HG03432 (cell line): ENCODE measurements around the gene APOBEC3H.

ENCODE experiments used
- ATAC-seq: cut with Tn5 transposase; IDR thresholded peaks from one replicate; pipeline ENCODE4 v1.9.1; 2021; ENCODE audit warnings: mild to moderate bottlenecking, moderate library complexity; ENCODE audit not compliant: unreplicated experiment

The APOBEC3H gene

DNA sequence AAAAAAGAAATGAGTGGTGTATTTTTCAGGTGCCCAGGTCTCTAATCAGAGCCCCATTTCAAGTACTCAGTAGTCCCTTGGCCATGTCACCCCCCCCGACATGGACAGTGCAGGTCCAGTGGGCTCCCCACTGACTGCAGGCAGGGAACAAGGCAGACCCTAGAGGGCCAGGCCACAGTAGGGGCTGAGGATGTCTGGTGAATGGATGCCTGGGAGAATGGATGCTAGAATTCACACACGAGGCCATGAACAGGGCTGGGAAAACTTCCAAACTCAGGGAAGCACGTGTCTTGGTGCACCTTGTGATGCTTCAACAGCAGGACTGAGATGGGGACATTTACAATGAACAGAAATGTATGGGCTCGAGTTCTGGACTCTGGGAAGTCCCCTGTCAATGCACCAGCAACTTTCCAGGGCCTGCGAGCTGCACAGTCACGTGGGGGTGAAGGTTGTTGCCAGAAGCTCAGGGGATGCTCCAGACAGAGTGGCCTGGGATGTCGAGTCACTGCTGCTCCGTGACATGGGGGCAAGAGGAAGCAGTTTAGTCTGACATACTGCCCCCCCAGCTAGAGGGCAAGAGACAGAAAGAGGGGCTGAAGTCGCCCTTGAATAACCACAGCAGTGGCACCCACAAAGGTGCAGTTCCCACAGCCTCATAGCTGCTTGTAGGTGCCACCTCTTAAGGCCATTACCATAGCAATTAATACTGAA lies 16.8 kb upstream of the APOBEC3H start:
- no peak for ATAC-seq

DNA sequence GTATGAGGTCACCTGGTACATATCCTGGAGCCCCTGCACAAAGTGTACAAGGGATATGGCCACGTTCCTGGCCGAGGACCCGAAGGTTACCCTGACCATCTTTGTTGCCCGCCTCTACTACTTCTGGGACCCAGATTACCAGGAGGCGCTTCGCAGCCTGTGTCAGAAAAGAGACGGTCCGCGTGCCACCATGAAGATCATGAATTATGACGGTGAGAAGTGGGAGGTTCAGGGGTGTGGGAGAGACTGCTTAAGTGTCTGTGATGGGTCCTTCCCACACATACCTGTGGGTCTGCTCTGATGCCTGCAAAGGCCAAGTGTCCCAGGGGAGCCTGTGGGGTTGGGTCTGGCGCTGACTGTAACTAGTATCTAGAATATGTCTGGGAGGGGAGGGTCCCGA lies 16.0 kb upstream of the APOBEC3H start:
- no peak for ATAC-seq

DNA sequence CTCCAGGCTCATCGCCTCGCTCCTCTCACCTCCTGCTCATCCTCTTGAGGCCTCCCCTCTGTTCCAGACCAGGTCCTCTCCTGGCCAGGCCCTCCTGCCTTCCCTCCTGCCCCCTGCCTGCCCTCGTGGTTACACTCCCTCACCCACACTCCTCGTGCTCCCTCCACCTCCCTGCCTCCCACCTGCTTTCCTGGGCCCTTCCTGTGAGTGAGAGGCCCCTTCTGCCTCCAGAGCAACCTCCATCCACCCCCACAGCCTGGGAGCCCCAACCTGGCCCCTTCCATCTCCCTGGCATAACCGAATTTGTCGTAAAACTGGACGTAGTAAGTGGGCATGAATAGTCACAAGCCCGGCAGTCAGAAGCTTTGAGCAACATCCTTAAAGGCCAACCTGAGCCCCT lies 15.4 kb upstream of the APOBEC3H start:
- no peak for ATAC-seq

DNA sequence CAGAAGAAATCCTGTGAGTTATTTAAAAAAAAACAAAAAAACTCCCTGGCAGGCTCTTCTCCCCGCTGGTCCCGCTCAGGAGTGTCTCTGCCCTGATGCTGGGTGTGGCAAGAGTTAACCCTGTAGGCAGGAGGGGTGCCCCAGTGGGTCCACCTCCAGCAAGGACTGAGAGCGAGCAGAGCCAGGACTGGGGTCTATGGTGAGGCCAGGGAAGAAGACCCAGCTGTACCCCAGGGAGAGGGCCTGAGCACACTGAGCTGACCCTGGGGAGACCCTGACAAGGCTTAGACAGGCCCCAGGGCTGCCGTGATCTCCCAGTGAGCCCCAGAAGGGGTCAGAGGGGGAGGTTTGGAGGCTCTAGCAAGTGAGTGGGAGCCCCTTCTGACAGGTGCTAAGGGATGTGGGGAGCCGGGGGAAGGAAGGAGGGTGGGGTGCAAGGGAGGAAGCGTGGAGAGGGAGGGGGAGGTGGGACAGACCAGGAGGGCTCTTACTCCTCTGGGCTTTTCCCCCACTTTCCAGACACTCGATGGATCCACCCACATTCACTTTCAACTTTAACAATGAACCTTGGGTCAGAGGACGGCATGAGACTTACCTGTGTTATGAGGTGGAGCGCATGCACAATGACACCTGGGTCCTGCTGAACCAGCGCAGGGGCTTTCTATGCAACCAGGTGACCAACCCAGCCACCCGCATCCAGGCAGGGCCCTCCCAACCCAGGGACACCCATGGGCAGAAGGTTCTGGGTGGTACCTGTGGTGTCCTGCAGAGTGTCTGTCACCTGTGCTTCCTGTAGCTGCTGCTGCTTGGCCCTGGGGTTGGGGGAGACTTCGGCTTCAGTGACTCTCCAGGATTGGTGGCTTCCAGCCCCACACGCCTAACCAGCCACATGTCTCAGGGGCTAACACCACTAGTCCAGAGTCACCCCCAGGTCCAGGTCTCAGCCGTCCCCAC lies 13.6 kb upstream of the APOBEC3H start:
- ATAC-seq: no peak

DNA sequence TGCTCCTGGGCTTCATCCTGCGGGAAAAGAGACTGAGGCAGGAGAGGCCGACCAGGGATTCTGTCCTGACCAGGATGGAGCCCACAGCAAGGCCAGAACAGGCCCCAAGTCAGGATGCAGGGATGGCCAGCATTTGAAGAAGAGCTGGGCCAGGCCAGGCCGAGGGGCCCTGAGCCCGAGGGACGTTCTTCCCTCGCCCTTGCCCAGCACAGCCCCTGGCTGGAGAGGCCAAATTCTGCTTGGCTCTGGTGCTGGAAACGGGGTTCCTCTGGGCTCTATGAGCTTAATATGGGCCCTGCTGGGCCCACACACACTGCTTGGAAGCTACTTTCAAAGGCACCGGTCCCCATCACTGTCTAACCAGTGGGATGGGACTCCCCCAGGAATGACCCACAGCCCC lies 12.4 kb upstream of the APOBEC3H start:
- no peak for ATAC-seq

DNA sequence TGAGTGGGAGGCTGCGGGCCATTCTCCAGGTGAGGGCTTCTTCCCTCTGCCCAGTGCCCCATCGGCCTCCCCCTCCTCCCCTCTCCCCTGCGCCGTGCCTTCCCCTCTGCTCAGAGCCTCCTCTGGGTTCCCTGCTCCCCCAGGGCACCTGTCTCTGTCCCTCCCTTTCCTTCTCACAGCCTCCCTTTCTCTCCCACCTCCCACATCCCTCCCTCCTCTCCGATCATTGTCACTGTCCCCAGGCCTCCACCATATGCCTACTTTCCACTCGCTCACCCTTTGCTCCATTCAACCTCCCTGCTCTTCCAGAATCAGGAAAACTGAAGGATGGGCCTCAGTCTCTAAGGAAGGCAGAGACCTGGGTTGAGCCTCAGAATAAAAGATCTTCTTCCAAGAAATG lies 9.9 kb upstream of the APOBEC3H start:
- ATAC-seq: no peak

DNA sequence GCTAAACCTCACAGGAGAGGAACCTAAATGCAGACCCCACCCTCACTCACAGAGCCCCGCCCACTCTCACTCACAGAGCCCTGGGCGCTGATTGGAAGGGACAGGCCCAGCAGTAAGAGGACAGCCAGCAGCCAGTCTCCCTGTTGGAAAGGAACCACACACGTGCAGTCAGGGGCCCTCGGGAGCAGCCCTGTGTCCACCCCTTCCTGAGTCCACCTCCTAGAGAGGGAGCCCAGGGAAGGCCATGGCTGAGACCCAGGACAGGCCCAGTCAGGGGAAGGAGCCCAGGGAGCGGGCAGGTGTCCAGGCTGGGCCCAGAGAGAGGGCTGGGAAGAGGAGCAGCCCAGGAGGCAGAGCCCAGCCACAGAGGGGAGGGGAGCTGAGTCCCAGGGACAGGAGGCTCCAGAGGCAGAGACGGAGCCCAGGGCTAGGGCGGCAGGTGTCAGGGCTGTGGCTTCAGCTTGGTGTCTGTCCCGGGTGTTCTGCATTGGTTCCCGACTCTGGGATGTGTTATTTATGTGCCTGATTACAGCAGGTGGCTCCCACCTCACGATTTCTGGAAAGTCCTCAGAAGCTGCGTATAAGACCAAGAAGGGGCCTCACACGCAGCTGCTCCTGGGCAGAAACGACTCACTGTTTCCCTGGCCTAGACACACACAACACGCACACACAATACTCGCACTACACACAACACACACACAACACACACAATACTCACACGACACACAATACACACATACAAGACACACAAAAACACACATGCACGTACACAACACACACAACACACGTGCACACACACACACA lies 9.0 kb upstream of the APOBEC3H start:
- ATAC-seq: no peak

DNA sequence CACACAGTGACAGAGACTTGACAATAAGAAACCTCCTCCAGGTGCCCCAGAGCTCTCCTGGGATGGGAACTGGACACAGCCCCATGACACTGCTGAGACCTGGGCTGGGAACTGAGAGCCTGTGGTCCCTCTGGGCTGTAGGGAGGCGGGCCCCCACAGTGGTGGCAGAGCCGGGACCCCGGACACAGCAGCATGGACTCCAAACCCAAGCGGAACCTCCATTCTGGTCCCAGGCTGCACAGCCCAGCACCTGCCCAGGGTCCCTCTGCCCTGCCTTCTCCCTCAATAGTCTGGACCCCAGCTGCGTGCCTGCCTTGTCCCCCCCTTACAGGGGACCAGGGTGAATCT lies 8.4 kb upstream of the APOBEC3H start:
- no peak for ATAC-seq

DNA sequence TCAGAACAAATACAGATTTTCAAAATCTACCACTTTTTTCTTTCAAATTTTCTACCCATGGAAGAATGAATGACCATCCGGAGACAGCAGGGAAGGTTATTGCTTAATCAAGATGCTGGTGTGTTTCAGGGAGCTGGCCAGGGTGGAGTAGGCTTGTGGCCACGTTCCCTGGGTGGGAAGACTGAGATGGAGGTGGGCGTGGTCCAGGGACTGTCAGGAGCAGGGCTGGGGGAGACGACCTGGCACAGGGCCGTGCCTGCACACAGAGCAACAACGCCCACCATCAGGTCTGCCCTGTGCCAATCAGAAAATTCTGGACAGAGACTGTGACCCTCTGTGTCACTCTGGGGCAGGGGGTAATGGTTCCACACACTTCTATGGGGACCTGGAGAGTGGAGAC lies 7.1 kb upstream of the APOBEC3H start:
- ATAC-seq: no peak

DNA sequence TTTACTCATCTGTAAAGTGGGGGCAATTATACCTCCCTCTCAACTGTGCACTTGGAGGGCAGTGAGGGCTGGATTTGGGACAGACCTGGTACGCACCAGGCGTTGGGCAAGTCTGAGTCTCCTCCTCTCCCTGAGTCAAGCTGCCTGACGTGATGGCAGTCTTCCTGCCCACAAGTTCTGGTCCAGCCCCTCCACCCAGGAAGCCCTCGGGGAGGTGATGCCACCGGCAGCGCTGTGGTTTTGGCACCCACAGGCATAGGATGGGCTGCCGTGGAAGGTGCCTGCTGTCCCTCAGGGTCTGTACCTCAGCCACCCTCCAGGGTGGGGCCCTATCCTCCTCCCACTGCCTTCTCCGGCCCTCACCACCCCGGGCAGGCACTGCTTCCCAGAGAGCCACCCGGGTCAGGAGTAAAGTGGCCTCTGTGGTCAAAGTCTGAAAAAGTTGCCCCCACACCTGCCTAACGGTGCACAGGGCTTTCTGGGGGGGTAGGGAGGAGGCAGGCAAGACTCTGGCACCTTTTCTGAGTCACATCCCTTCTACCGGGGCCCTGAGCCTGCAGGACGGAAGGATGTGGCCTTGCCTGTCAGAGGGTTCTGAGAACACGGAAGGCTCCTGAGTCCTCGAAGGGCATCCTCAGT lies 6.5 kb upstream of the APOBEC3H start:
- no peak for ATAC-seq

DNA sequence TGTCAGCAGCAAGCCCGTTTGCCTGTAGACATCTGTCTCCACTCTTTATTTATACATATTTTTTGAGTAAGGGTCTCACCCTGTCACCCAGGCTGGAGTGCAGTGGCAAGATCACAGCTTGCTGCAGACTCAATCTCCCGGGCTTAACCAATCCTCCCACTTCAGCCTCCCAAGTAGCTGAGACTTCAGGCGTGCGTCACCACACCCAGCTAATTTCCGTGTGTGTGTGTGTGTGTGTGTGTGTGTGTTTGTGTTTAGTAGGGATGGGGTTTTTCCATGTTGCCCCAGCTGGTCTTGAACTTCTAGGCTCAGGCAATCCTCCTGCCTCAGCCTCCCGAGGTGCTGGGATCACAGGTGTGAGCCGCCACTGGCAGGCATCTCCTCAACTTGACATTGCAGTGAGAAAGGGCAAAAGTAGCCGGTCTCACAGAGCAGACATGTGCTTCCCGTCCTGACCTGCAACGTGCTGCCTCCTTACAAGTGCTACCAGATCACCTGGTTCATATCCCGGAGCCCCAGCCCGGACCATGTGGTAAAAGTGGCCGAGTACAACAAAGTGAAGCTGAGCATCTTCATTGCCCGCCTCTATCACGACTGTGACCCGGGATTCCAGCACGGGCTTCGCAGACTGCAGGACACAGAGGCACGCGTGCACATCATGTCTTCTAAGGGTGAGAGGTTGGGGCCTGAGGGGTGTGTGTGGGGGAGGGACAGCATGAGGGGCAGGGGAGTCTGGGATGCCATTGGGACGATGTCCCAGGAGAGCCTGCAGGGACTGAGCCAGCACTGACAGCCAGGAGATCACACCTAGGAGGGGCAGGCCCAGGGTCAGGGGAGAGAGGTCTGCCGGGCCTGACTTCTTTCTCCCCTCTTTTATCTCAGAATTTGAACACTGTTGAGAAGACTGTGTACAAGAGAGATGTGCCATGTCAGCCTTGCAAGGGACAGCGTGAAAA lies 5.6 kb upstream of the APOBEC3H start:
- ATAC-seq: no peak

DNA sequence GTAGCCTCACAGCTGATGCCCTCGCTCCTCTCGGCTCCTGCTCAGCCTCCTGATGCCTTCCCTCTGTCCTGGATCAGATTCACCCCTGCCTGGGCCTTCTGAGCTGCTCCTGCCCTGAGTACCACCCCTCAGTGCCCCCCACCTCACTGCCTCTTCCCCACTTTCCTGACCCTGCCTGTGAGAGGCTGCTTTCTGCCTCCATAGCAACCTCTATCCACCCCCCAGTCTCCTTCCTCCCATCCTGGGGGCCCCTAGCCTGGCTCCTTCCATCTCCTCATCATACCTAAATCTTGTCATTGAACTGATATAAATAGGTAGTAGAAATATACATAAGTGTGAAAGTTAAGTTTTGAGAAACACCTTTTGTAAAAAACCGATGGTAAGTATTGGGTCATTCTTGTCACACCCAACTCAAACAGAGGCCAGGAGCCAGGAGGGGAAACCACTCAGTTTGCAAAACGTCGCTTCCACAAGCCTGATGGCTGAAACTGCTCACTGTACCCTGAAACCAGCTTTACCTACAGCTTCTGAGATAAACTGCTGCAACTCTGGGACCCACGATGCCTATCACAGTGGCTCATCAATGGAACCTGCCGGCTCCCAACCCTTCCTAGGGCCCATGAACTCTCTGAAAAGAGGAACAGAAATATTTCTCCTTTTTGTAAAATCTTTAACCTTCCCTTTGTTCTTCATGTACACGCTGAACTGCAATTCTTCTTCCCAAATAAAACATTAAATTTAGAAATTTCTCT lies 4.8 kb upstream of the APOBEC3H start:
- ATAC-seq: no peak

DNA sequence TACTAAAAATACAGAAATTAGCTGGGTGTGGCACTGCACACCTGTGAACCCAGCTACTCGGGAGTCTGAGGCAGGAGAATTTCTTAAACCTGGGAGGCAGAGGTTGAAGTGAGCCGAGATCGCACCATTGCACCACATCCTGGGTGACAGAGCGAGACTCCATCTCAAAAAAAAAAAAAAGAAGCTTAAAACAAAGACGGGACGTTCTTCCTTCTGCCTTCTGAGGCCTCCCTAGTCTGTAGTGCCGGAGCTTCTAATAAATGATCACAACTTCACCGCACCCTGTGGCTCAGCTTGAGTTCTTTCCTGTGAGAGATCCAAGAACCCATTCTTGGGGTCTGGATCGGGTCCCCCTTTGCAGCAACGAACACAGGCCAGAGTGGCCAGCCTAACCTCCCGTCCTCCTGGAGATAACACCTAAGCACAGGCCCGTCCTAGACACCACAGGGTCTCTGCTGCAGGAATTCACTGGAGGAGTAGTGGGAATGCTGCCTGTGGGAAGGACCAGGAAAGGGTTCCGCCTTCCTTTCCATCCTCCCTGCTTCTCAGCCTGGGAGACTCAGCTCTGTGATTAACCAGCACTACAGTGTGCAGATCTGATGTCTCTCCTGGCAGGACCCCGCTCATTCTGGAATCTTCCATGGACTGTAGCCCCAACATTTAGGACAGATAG lies 2.2 kb upstream of the APOBEC3H start:
- ATAC-seq: no peak

DNA sequence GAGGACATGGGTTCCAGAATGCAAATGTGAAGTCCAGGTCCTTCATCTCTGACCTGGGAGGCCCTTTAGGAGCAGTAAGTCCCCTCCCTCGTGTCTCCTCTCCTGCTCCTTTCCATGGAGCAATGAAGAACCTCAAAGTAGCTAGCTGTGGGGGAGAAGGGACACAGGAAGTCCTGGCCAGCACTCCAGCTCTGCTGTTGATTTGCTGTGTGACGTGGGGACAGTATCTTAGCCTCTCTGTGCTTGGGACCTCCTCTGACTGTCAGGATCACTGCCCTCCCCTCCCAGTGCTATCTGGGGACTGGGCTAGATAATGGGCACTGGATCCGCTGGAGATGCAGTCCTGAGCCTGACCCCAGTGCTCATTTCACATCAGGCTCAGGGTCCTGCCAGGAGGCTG lies 1.1 kb upstream of the APOBEC3H start:
- ATAC-seq: no peak

DNA sequence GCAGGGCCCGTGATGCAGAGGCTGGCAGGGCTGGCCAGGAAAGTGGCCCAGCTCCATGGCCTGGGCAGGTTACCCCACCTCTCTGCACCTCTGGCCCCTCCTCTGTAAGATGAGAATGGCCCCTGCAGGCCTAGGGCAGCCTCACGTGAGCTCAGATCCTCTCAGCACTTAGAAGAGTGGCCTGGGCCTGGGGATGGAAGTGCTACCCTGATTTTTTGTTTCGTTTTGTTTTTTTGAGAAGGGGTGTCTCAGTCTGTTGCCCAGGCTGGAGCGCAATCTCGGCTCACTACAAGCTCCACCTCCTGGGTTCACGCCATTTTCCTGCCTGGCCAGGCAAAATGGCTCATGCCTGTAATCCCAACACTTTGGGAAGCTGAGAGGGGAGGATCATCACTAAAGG lies 982 bp downstream of the APOBEC3H start:
- ATAC-seq: no peak

DNA sequence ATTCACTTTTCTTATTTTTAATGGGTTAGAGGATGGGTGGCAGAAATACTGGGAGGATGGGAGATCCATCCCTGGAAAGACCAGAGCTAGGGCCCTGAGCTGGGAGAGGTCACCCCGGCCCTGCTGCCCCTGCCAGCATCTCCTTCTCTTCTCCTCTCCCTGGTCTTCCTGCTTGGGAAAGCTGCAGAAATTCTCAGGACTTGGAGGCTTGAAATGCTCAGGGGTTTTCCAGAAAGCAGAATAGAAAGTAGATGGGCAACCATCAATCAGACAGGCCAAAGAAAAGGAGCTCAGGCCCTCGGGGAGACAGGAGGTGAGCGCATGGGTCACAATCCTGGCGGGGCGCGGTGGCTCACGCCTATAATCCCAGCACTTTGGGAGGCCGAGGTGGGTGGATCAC lies 1.5 kb downstream of the APOBEC3H start:
- no peak for ATAC-seq

DNA sequence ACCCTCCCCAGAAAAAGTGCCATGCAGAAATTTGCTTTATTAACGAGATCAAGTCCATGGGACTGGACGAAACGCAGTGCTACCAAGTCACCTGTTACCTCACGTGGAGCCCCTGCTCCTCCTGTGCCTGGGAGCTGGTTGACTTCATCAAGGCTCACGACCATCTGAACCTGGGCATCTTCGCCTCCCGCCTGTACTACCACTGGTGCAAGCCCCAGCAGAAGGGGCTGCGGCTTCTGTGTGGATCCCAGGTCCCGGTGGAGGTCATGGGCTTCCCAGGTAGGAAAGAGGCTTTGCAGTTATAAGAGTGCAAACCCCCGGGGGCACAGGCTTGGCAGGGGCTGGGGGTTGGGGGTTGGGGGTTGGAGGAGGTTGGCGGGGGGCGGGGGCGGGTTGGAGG lies 4.2 kb downstream of the APOBEC3H start:
- ATAC-seq: no peak

DNA sequence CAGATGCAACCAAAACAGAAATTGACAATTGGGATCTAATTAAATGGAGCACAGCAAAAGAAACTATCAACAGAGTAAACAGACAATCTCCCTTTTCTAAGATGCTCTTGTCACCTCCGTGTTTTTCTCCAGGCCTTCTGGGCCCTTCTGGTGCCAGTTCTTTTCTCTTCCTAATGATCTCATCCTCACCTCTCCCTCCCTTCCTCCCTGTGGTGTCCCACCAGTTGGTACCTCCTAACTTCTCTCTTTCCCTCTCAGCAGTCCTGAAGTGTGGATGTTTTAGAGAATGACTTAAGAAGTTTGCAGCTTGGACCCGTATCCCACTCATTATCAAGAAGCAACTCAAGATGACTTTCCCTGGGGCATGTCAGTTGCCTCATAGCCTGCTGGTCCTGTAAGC lies 6.4 kb downstream of the APOBEC3H start:
- ATAC-seq: no peak

DNA sequence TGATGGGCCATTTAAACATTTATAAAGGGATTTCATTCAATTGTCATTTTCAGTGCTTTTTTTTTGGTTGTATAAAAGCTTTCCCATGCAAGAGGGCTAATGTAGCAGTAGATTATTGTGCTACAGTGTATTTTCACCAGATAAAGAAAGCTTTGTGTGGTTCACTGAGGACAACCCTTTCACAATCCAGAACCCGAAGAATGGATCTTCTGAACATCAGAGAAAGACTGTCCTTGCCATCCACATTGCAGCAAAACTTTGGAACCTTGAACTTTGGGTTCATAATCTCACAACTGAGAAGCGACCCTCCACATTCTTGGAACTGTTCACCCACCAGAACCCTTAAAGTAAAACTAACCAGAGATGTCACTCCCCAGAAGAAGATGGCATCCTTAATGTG lies 9.3 kb downstream of the APOBEC3H start:
- no peak for ATAC-seq
